ENCODE results near the gene ELOB.

- TF ChIP-seq, protein P1, sequence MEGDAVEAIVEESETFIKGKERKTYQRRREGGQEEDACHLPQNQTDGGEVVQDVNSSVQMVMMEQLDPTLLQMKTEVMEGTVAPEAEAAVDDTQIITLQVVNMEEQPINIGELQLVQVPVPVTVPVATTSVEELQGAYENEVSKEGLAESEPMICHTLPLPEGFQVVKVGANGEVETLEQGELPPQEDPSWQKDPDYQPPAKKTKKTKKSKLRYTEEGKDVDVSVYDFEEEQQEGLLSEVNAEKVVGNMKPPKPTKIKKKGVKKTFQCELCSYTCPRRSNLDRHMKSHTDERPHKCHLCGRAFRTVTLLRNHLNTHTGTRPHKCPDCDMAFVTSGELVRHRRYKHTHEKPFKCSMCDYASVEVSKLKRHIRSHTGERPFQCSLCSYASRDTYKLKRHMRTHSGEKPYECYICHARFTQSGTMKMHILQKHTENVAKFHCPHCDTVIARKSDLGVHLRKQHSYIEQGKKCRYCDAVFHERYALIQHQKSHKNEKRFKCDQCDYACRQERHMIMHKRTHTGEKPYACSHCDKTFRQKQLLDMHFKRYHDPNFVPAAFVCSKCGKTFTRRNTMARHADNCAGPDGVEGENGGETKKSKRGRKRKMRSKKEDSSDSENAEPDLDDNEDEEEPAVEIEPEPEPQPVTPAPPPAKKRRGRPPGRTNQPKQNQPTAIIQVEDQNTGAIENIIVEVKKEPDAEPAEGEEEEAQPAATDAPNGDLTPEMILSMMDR (conservative IDR thresholded peaks at IDR 0.05; ENCODE audit: low read length) = no peak
- TF ChIP-seq EZH2phosphoT487 (IDR thresholded peaks at IDR 0.05; ENCODE audit: borderline replicate concordance) = no peak
Measured at GRCh38 chr16:2816751-2817339, 39.8 kb upstream of the ELOB start, which contains the start of gene PRSS21.
